Medulla oblongata (tissue), 1 donor: ENCODE data around the gene MTRFR.

Experiments used
- DNase-seq: peaks from one replicate; pipeline ENCODE4 v3.0.0-alpha.2; 2015; ENCODE audit errors: extremely low spot score

MTRFR gene

GRCh38 chr12:123270214-123271000 is 37.2 kb downstream of the MTRFR start:
- peak; percentile 51 for DNase-seq

- peak; percentile 60 for DNase-seq
These were observed 37.9 kb downstream of the MTRFR start for GRCh38 chr12:123271001-123271668.

GRCh38 chr12:123273166-123273565 is 39.9 kb downstream of the MTRFR start:
- DNase-seq, result no peak

- peak; percentile 59 for DNase-seq
These were observed 44.9 kb downstream of the MTRFR start for GRCh38 chr12:123278101-123278627.

GRCh38 chr12:123280971-123281370 is 47.7 kb downstream of the MTRFR start:
- no peak for DNase-seq

- DNase-seq, result no peak
These were observed 48.9 kb downstream of the MTRFR start for GRCh38 chr12:123282111-123282510.

- no peak for DNase-seq
These were observed 50.2 kb downstream of the MTRFR start for GRCh38 chr12:123283461-123283860.

- no peak for DNase-seq
These were observed 51.4 kb downstream of the MTRFR start for GRCh38 chr12:123284669-123285068.

GRCh38 chr12:123286652-123287373 is 53.6 kb downstream of the MTRFR start:
- no peak for DNase-seq

GRCh38 chr12:123288751-123289346 is 55.6 kb downstream of the MTRFR start:
- no peak for DNase-seq

- DNase-seq, result no peak
These were observed 56.7 kb downstream of the MTRFR start for GRCh38 chr12:123289911-123290310.

GRCh38 chr12:123293178-123293760 is 60.0 kb downstream of the MTRFR start:
- no peak for DNase-seq

- no peak for DNase-seq
These were observed 71.9 kb downstream of the MTRFR start for GRCh38 chr12:123305136-123305535.

GRCh38 chr12:123306200-123306599 is 73.0 kb downstream of the MTRFR start:
- no peak for DNase-seq
